Activated CD4-positive, alpha-beta memory T cell treated with anti-CD3 and anti-CD28 coated beads for 36 hours (primary cell): ENCODE results near the gene RIOK3. TPM values are rescaled to one million over a fixed set of nuclear protein-coding genes. Genes with fewer than 3 reads are reported as not detected.

Experiments used
- CTCF ChIA-PET: fragments of 350-600 bp; sonication (Branson Sonifier 250); formaldehyde crosslinking; loops from one replicate; lab custom pipeline; 2021; ENCODE audit warnings: antibody characterized with exemption, inconsistent platforms; lab: Charles Lee
- POLR2A ChIA-PET: fragments of 350-600 bp; sonication (Branson Sonifier 250); formaldehyde crosslinking; loops from one replicate; lab custom pipeline; 2021; ENCODE audit warnings: antibody characterized with exemption; lab: Charles Lee
- DNase-seq: peaks from one replicate; pipeline ENCODE4 v3.0.0-alpha.2; 2020
- H3K27ac Mint-ChIP-seq: one replicate; pipeline ENCODE4 v1.8.0; 2021; ENCODE audit warnings: mixed read lengths
- H3K27me3 Mint-ChIP-seq: one replicate; pipeline ENCODE4 v1.8.0; 2021; ENCODE audit warnings: mixed read lengths
- H3K36me3 Mint-ChIP-seq: one replicate; pipeline ENCODE4 v1.8.0; 2021; ENCODE audit warnings: mixed read lengths
- H3K4me1 Mint-ChIP-seq: one replicate; pipeline ENCODE4 v1.8.0; 2021; ENCODE audit warnings: low read depth, mixed read lengths
- H3K4me3 Mint-ChIP-seq: one replicate; pipeline ENCODE4 v1.8.0; 2021; ENCODE audit warnings: mild to moderate bottlenecking, mixed read lengths
- H3K9me3 Mint-ChIP-seq: one replicate; pipeline ENCODE4 v1.8.0; 2021; ENCODE audit warnings: mixed read lengths
- intact Hi-C: fragments of 100-400 bp; cut with micrococcal nuclease; formaldehyde crosslinking; loops from one replicate; pipeline ENCODE4 v1.15.1; 2023
- total RNA-seq, 2 experiments: library from RNA; stranded (reverse); gene quantifications; one replicate each; pipeline ENCODE4 v1.2.3, GENCODE V29; 2021

RIOK3 gene
- total RNA-seq, result 10 to 100 TPM; 51.0 to 55.8 TPM

GRCh38 chr18:23452728-23453679 is at the start of gene RIOK3:
Gene RIOK3, plus strand, starts transcription at chr18:23453287. Its CDS starts 153 bp downstream, at chr18:23453440.
- Mint-ChIP-seq H3K4me1 (peaks cover 39% of the 10 kb centered on the region), H3K9me3 (no peaks in the 10 kb centered on the region), H3K36me3 (peaks cover 2% of the 10 kb centered on the region), H3K27ac (peak within 1 kb of the TSS; percentile 88), H3K27me3 (peaks cover 2% of the 10 kb centered on the region), H3K4me3 (peak within 1 kb of the TSS; percentile 98)
- peak; percentile 97 for DNase-seq
- ChIA-PET CTCF (interaction anchor here (0.7 to 1.5 kb wide), 5 partner anchors 14 to 1852 kb away, joined by 3 read pairs; partner anchors contain the start of gene ESCO1), POLR2A (interaction anchor here (1.0 kb wide), 1 partner anchor 35 kb away, joined by 4 read pairs; no protein-coding TSS in a partner anchor)
- intact Hi-C loops, result loop anchor here (1.0 to 5.0 kb wide), 7 partner anchors 15 to 1841 kb away; partner anchors contain the start of genes NPC1, RMC1 and SNRPD1

GRCh38 chr18:23403310-23403709 is 49.8 kb upstream of the RIOK3 start:
- H3K27me3 Mint-ChIP-seq, result no peaks in the 10 kb centered on the region
- POLR2A ChIA-PET, result no interaction called here
- no peak overlapping the region for H3K4me3 Mint-ChIP-seq

GRCh38 chr18:23405636-23406035 is 47.5 kb upstream of the RIOK3 start:
- Mint-ChIP-seq H3K27ac (no peak overlapping the region), H3K9me3 (no peaks in the 10 kb centered on the region), H3K4me3 (no peak overlapping the region), H3K4me1 (no peaks in the 10 kb centered on the region), H3K27me3 (no peaks in the 10 kb centered on the region), H3K36me3 (peaks cover 4% of the 10 kb centered on the region)
- no peak for DNase-seq
- ChIA-PET CTCF (interaction anchor here (0.6 to 2.4 kb wide), 2 partner anchors 206 to 274 kb away, joined by 3 to 6 read pairs; no protein-coding TSS in a partner anchor), POLR2A (no interaction called here)
- intact Hi-C loops, result no loop called here

More at GRCh38 chr18:23403310-23403709, 49.8 kb upstream of the RIOK3 start:
- Mint-ChIP-seq H3K9me3 (no peaks in the 10 kb centered on the region), H3K36me3 (peaks cover 4% of the 10 kb centered on the region), H3K27ac (no peak overlapping the region), H3K4me1 (peaks cover under 1% of the 10 kb centered on the region)
- CTCF ChIA-PET, result interaction anchor here (0.6 to 1.1 kb wide), 2 partner anchors 8 to 24 kb away, joined by 4 read pairs; no protein-coding TSS in a partner anchor
- DNase-seq, result no peak
- intact Hi-C loops, result no loop called here

- DNase-seq, result no peak
- ChIA-PET CTCF (interaction anchor here (2.4 kb wide), 1 partner anchor 275 kb away, joined by 6 read pairs; no protein-coding TSS in a partner anchor), POLR2A (no interaction called here)
- Mint-ChIP-seq H3K9me3 (no peaks in the 10 kb centered on the region), H3K4me3 (no peak overlapping the region), H3K27me3 (no peaks in the 10 kb centered on the region), H3K36me3 (peaks cover 4% of the 10 kb centered on the region), H3K4me1 (no peaks in the 10 kb centered on the region), H3K27ac (no peak overlapping the region)
- intact Hi-C loops, result no loop called here
Observed at GRCh38 chr18:23406271-23406787, 46.8 kb upstream of the RIOK3 start.

GRCh38 chr18:23412351-23412964 is 40.6 kb upstream of the RIOK3 start:
- CTCF ChIA-PET, result interaction anchor here (0.5 to 3.3 kb wide), 27 partner anchors 11 to 775 kb away, joined by 3 to 126 read pairs (median 4); partner anchors contain the start of gene CABLES1
- no peaks in the 10 kb centered on the region for H3K27me3 Mint-ChIP-seq
- H3K9me3 Mint-ChIP-seq, result no peaks in the 10 kb centered on the region
- no peaks in the 10 kb centered on the region for H3K4me1 Mint-ChIP-seq
- POLR2A ChIA-PET, result no interaction called here
- intact Hi-C loops, result loop anchor here (1.0 to 5.0 kb wide), 4 partner anchors 55 to 614 kb away; no protein-coding TSS in a partner anchor
- H3K4me3 Mint-ChIP-seq, result no peak overlapping the region
- no peak for DNase-seq
- H3K36me3 Mint-ChIP-seq, result no peaks in the 10 kb centered on the region
- H3K27ac Mint-ChIP-seq, result no peak overlapping the region

- CTCF ChIA-PET, result interaction anchor here (0.9 kb wide), 1 partner anchor 304 kb away, joined by 3 read pairs; no protein-coding TSS in a partner anchor
- no peak overlapping the region for H3K27ac Mint-ChIP-seq
Observed at GRCh38 chr18:23415515-23415914, 37.6 kb upstream of the RIOK3 start.

GRCh38 chr18:23416298-23416697 is 36.8 kb upstream of the RIOK3 start:
- Mint-ChIP-seq H3K27me3 (no peaks in the 10 kb centered on the region), H3K27ac (no peak overlapping the region), H3K4me1 (no peaks in the 10 kb centered on the region), H3K9me3 (no peaks in the 10 kb centered on the region), H3K4me3 (no peak overlapping the region), H3K36me3 (no peaks in the 10 kb centered on the region)
- intact Hi-C loops, result no loop called here
- CTCF ChIA-PET, result interaction anchor here (1.1 to 1.2 kb wide), 2 partner anchors 239 to 285 kb away, joined by 3 to 5 read pairs; no protein-coding TSS in a partner anchor
- POLR2A ChIA-PET, result no interaction called here
- DNase-seq, result no peak

More at GRCh38 chr18:23415515-23415914, 37.6 kb upstream of the RIOK3 start:
- H3K9me3 Mint-ChIP-seq, result no peaks in the 10 kb centered on the region
- intact Hi-C loops, result no loop called here
- no peaks in the 10 kb centered on the region for H3K4me1 Mint-ChIP-seq
- no peaks in the 10 kb centered on the region for H3K27me3 Mint-ChIP-seq
- no peaks in the 10 kb centered on the region for H3K36me3 Mint-ChIP-seq
- no peak for DNase-seq
- no peak overlapping the region for H3K4me3 Mint-ChIP-seq
- POLR2A ChIA-PET, result no interaction called here

- H3K27ac Mint-ChIP-seq, result no peak overlapping the region
- no peak overlapping the region for H3K4me3 Mint-ChIP-seq
- no peaks in the 10 kb centered on the region for H3K27me3 Mint-ChIP-seq
Observed at GRCh38 chr18:23421277-23421676, 31.8 kb upstream of the RIOK3 start.

GRCh38 chr18:23422751-23423418 is 30.2 kb upstream of the RIOK3 start:
- ChIA-PET POLR2A (no interaction called here), CTCF (interaction anchor here (1.0 to 1.1 kb wide), 2 partner anchors 11 to 291 kb away, joined by 3 to 4 read pairs; no protein-coding TSS in a partner anchor)
- intact Hi-C loops, result no loop called here
- Mint-ChIP-seq H3K27me3 (no peaks in the 10 kb centered on the region), H3K36me3 (no peaks in the 10 kb centered on the region), H3K9me3 (peaks cover 3% of the 10 kb centered on the region), H3K4me1 (no peaks in the 10 kb centered on the region), H3K27ac (no peak overlapping the region), H3K4me3 (no peak overlapping the region)
- peak; percentile 16 for DNase-seq

More at GRCh38 chr18:23421277-23421676, 31.8 kb upstream of the RIOK3 start:
- DNase-seq, result no peak
- H3K4me1 Mint-ChIP-seq, result no peaks in the 10 kb centered on the region
- intact Hi-C loops, result no loop called here
- ChIA-PET POLR2A (no interaction called here), CTCF (no interaction called here)
- no peaks in the 10 kb centered on the region for H3K36me3 Mint-ChIP-seq
- no peaks in the 10 kb centered on the region for H3K9me3 Mint-ChIP-seq

- intact Hi-C loops, result no loop called here
- CTCF ChIA-PET, result interaction anchor here (1.0 kb wide), 1 partner anchor 293 kb away, joined by 3 read pairs; no protein-coding TSS in a partner anchor
- POLR2A ChIA-PET, result no interaction called here
- Mint-ChIP-seq H3K27ac (no peak overlapping the region), H3K36me3 (peaks cover 6% of the 10 kb centered on the region), H3K27me3 (no peaks in the 10 kb centered on the region), H3K4me1 (no peaks in the 10 kb centered on the region), H3K9me3 (peaks cover 3% of the 10 kb centered on the region), H3K4me3 (no peak overlapping the region)
- no peak for DNase-seq
Observed at GRCh38 chr18:23424616-23425015, 28.5 kb upstream of the RIOK3 start.

GRCh38 chr18:23428821-23429220 is 24.3 kb upstream of the RIOK3 start:
- no peak for DNase-seq
- H3K27ac Mint-ChIP-seq, result no peak overlapping the region
- peaks cover 10% of the 10 kb centered on the region for H3K36me3 Mint-ChIP-seq
- H3K4me1 Mint-ChIP-seq, result no peaks in the 10 kb centered on the region
- H3K4me3 Mint-ChIP-seq, result no peak overlapping the region
- POLR2A ChIA-PET, result no interaction called here
- CTCF ChIA-PET, result no interaction called here
- H3K27me3 Mint-ChIP-seq, result no peaks in the 10 kb centered on the region
- intact Hi-C loops, result no loop called here
- H3K9me3 Mint-ChIP-seq, result peaks cover 3% of the 10 kb centered on the region
